A549 (cell line): ENCODE results near the gene HOXD11. TPM values are rescaled to one million over a fixed set of nuclear protein-coding genes. Genes with fewer than 3 reads are reported as not detected.

Experiments
- ATAC-seq, 2 experiments: fragments of 200-7000 bp in 1 of 2; fragments of >200 bp in 1 of 2; cut with Nextera tagmentation in 1 of 2; cut with Tn5 transposase in 1 of 2; 3 replicates each; pipeline versions ENCODE4 v1.8.0 to v1.9.1; 2018 to 2020; ENCODE audit warnings: mild to moderate bottlenecking in 1 of 2, moderate library complexity in 1 of 2
- CTCF ChIA-PET: fragments of 300-600 bp; sonication (Branson Sonifier 250); formaldehyde crosslinking; extraction: SDS; loops from one replicate; lab custom pipeline; 2021; ENCODE audit warnings: antibody characterized with exemption, inconsistent platforms; lab: Yijun Ruan, JAX
- POLR2A ChIA-PET: fragments of 350-600 bp; formaldehyde crosslinking; extraction: SDS; loops from one replicate; lab custom pipeline; 2021; ENCODE audit warnings: antibody characterized with exemption, inconsistent platforms; lab: Yijun Ruan, JAX
- DNase-seq, 2 experiments: peaks; one replicate each; pipeline versions ENCODE4 v3.0.0 to v3.0.0-alpha.2; 2011 to 2016; ENCODE audit warnings: low read depth in 1 of 2, low spot score in 1 of 2
- FAIRE-seq: peaks from 2 replicates; lab custom pipeline; 2011; peaks lifted over from hg19 to GRCh38; lab: Jason Lieb, UNC
- H3K27ac ChIP-seq, 2 experiments: fragments of >200 bp; sonication (Bioruptor Twin); formaldehyde crosslinking; 3 replicates each; pipeline ENCODE4 v1.5.1; 2016 to 2017
- H3K4me1 ChIP-seq: fragments of >200 bp; sonication (Bioruptor Twin); formaldehyde crosslinking; 3 replicates; pipeline ENCODE4 v1.6.1; 2016
- H3K4me2 ChIP-seq: fragments of >200 bp; sonication (Bioruptor Twin); formaldehyde crosslinking; 3 replicates; pipeline ENCODE4 v1.6.1; 2016
- H3K4me3 ChIP-seq: fragments of >200 bp; sonication (Bioruptor Twin); formaldehyde crosslinking; 3 replicates; pipeline ENCODE4 v1.5.1; 2016
- H3K9me3 ChIP-seq: fragments of >200 bp; sonication (Bioruptor Twin); formaldehyde crosslinking; 3 replicates; pipeline ENCODE4 v1.6.1; 2016
- CBX2 ChIP-seq: fragments of 200-600 bp; sonication (generic); IDR thresholded peaks from 2 replicates; pipeline ENCODE4 v1.6.1; 2016; ENCODE audit warnings: low read depth, mild to moderate bottlenecking, borderline replicate concordance
- CBX8 ChIP-seq: fragments of 200-600 bp; sonication (generic); IDR thresholded peaks from 2 replicates; pipeline ENCODE4 v1.6.1; 2016
- CHD4 ChIP-seq: fragments of 200-600 bp; sonication (generic); IDR thresholded peaks from 2 replicates; pipeline ENCODE4 v1.6.1; 2016; ENCODE audit warnings: antibody characterized with exemption, mild to moderate bottlenecking, borderline replicate concordance
- CTCF ChIP-seq: fragments of >200 bp; sonication (Bioruptor Twin); formaldehyde crosslinking; IDR thresholded peaks from 3 replicates; pipeline ENCODE4 v1.5.1; 2016
- FOSB ChIP-seq: fragments of 250-450 bp; sonication (Bioruptor Pico); IDR thresholded peaks from 2 replicates; pipeline ENCODE4 v1.5.0; 2020; ENCODE audit warnings: mild to moderate bottlenecking, moderate library complexity
- FOSL2 ChIP-seq, 2 experiments: fragments of 450-650 bp in 1 of 2; fragments of >200 bp in 1 of 2; sonication (Bioruptor Twin) in 1 of 2; formaldehyde crosslinking; IDR thresholded peaks; 2 replicates each; pipeline versions ENCODE4 v1.5.0 to v1.6.1; 2016 to 2020; ENCODE audit warnings: mild to moderate bottlenecking in 1 of 2, moderate library complexity in 1 of 2
- FOXS1 ChIP-seq: fragments of 250-450 bp; sonication (Bioruptor Pico); IDR thresholded peaks from 2 replicates; pipeline ENCODE4 v1.5.0; 2020; ENCODE audit warnings: mild to moderate bottlenecking, moderate library complexity
- GATA3 ChIP-seq: IDR thresholded peaks from 2 replicates; pipeline ENCODE4 v1.6.1; 2012; ENCODE audit warnings: borderline replicate concordance
- HDAC2 ChIP-seq: fragments of 200-600 bp; sonication (generic); IDR thresholded peaks from 2 replicates; pipeline ENCODE4 v1.6.1; 2016
- HMGXB4 ChIP-seq: fragments of 250-450 bp; sonication (Bioruptor Pico); IDR thresholded peaks from 2 replicates; pipeline ENCODE4 v1.5.0; 2021; ENCODE audit warnings: mild to moderate bottlenecking, moderate library complexity, borderline replicate concordance
- HOXB5 ChIP-seq: fragments of 250-450 bp; sonication (Bioruptor Pico); IDR thresholded peaks from 2 replicates; pipeline ENCODE4 v1.5.0; 2020; ENCODE audit warnings: mild to moderate bottlenecking, moderate library complexity
- JUN ChIP-seq, 2 experiments: fragments of >200 bp; sonication (Bioruptor Twin); formaldehyde crosslinking; IDR thresholded peaks; 2 replicates in 1 of 2; 3 replicates in 1 of 2; pipeline ENCODE4 v1.6.1; 2016 to 2017
- KDM5A ChIP-seq: fragments of 200-600 bp; sonication (generic); IDR thresholded peaks from 2 replicates; pipeline ENCODE4 v1.6.1; 2016; ENCODE audit warnings: antibody characterized with exemption, mild to moderate bottlenecking
- MAX ChIP-seq: IDR thresholded peaks from 2 replicates; pipeline ENCODE4 v1.6.1; 2012
- NFE2L2 ChIP-seq: fragments of 150-350 bp; conservative IDR thresholded peaks from 2 replicates; pipeline ENCODE4 v1.6.1; 2014; ENCODE audit warnings: low read length
- NPAS2 ChIP-seq: fragments of 250-450 bp; sonication (Bioruptor Pico); IDR thresholded peaks from 2 replicates; pipeline ENCODE4 v1.8.0; 2022; ENCODE audit warnings: mild to moderate bottlenecking, moderate library complexity, borderline replicate concordance
- NR3C1 ChIP-seq: fragments of >200 bp; sonication (Bioruptor Twin); formaldehyde crosslinking; IDR thresholded peaks from 3 replicates; pipeline ENCODE4 v1.6.1; 2017
- PBX3 ChIP-seq: IDR thresholded peaks from 2 replicates; pipeline ENCODE4 v1.6.1; 2012
- POLR2AphosphoS2 ChIP-seq: conservative IDR thresholded peaks from 2 replicates; pipeline ENCODE4 v1.6.1; 2012; ENCODE audit warnings: low read length, improper control_type of control experiment, inconsistent platforms
- RARB ChIP-seq: fragments of 250-450 bp; sonication (Bioruptor Pico); IDR thresholded peaks from 2 replicates; pipeline ENCODE4 v1.8.0; 2021; ENCODE audit warnings: mild to moderate bottlenecking, moderate library complexity
- RCOR1 ChIP-seq: fragments of 150-350 bp; IDR thresholded peaks from 2 replicates; pipeline ENCODE4 v1.6.1; 2014; ENCODE audit warnings: antibody characterized with exemption, low read length, low read depth
- RFX5 ChIP-seq: fragments of 450-650 bp; IDR thresholded peaks from 2 replicates; pipeline ENCODE4 v1.7.1; 2014; ENCODE audit warnings: antibody characterized with exemption, mild to moderate bottlenecking, moderate library complexity
- SMC3 ChIP-seq: fragments of >200 bp; sonication (Bioruptor Twin); formaldehyde crosslinking; IDR thresholded peaks from 3 replicates; pipeline ENCODE4 v1.6.1; 2018; ENCODE audit warnings: inconsistent platforms
- USF2 ChIP-seq: fragments of 450-650 bp; IDR thresholded peaks from 2 replicates; pipeline ENCODE4 v1.6.1; 2014; ENCODE audit warnings: antibody characterized with exemption
- ZC3H11A ChIP-seq: fragments of 450-650 bp; IDR thresholded peaks from 2 replicates; pipeline ENCODE4 v1.6.1; 2014; ENCODE audit warnings: antibody characterized with exemption, mild to moderate bottlenecking
- ZFP36 ChIP-seq: fragments of 450-650 bp; IDR thresholded peaks from 2 replicates; pipeline ENCODE4 v1.6.1; 2014; ENCODE audit warnings: borderline replicate concordance; ENCODE audit not compliant: partially characterized antibody
- ZSCAN20 ChIP-seq: fragments of 250-450 bp; sonication (Bioruptor Pico); IDR thresholded peaks from 2 replicates; pipeline ENCODE4 v1.8.0; 2022; ENCODE audit warnings: mild to moderate bottlenecking, moderate library complexity
- WGBS: methylation state at CpG from one replicate; pipeline ENCODE4 v1.1.6; 2017; ENCODE audit errors: missing lambda C conversion rate; 5-methylcytosine and 5-hydroxymethylcytosine counted together
- polyA plus RNA-seq, 4 experiments: library from polyadenylated mRNA; depleted of rRNA in 3 of 4; stranded (reverse); fragments of >200 nt; fragmentation: RNase III in 1 of 4; extraction: RNeasy Plus Mini Kit Qiagen cat#74134 plus additional on column Dnase treatment in 1 of 4; gene quantifications; 2 replicates in 3 of 4; 3 replicates in 1 of 4; pipeline ENCODE4 v1.2.3, GENCODE V29; 2011 to 2017

Gene HOXD11
- polyA plus RNA-seq, 2 of the 4 experiments (the other 2 are of a cell fraction), result 2.6 to 4.8 TPM

GRCh38 chr2:176081376-176081836 is 25.7 kb upstream of the HOXD11 start:
- ChIA-PET CTCF (interaction anchor here (0.6 to 5.5 kb wide), 11 partner anchors 7 to 824 kb away, joined by 3 to 57 read pairs (median 8); no protein-coding TSS in a partner anchor), POLR2A (no interaction called here)
- no peak for FAIRE-seq
- DNase-seq, result no peak
- TF ChIP-seq KDM5A (no peak), CBX2 (no peak), CTCF (no peak), RFX5 (no peak)
- WGBS, result 61% methylated on average over 17 of the region's 17 CpGs
- Histone ChIP-seq H3K9me3 (peaks cover 10% of the 10 kb centered on the region), H3K4me3 (no peak overlapping the region), H3K4me1 (peaks cover 13% of the 10 kb centered on the region; the same call in 2 of the 3 replicates), H3K27ac (no peak overlapping the region), H3K4me2 (no peak overlapping the region)
- ATAC-seq, result no peak

GRCh38 chr2:176081837-176082524 is 25.1 kb upstream of the HOXD11 start:
- TF ChIP-seq JUN (IDR thresholded peaks at IDR 0.05) (no peak), HMGXB4 (CRISPR knock-in tag) (no peak), ZC3H11A (no peak), MAX (no peak), SMC3 (no peak), CHD4 (no peak), ZFP36 (no peak), NR3C1 (no peak), RARB (no peak), RCOR1 (no peak), ZSCAN20 (CRISPR knock-in tag) (no peak), FOSL2 (IDR thresholded peaks at IDR 0.05) (no peak), FOSL2 (CRISPR knock-in tag; IDR thresholded peaks at IDR 0.05) (no peak)
- Histone ChIP-seq H3K4me1 (peaks cover 13% of the 10 kb centered on the region; the same call in 2 of the 3 replicates), H3K4me2 (no peak overlapping the region), H3K27ac (no peak overlapping the region), H3K9me3 (peaks cover 10% of the 10 kb centered on the region), H3K4me3 (no peak overlapping the region)
- ChIA-PET POLR2A (no interaction called here), CTCF (interaction anchor here (3.2 to 5.5 kb wide), 2 partner anchors 15 to 391 kb away, joined by 20 to 57 read pairs; no protein-coding TSS in a partner anchor)
- FAIRE-seq (no peak), ATAC-seq (no peak), DNase-seq (no peak)
- WGBS, result 84% methylated on average over 53 of the region's 62 CpGs

GRCh38 chr2:176082525-176082823 is 24.6 kb upstream of the HOXD11 start:
- H3K4me3 ChIP-seq, result no peak overlapping the region
- ChIA-PET POLR2A (no interaction called here), CTCF (interaction anchor here (5.5 kb wide), 1 partner anchor 15 kb away, joined by 57 read pairs; no protein-coding TSS in a partner anchor)
- DNase-seq, result no peak
- no peak for FAIRE-seq
- H3K4me2 ChIP-seq, result no peak overlapping the region
- ATAC-seq, result no peak
- WGBS, result 69% methylated on average over 10 of the region's 10 CpGs
- peaks cover 13% of the 10 kb centered on the region; the same call in 2 of the 3 replicates for H3K4me1 ChIP-seq
- TF ChIP-seq FOSB (CRISPR knock-in tag), result no peak
- no peak for TF ChIP-seq NFE2L2
- TF ChIP-seq HDAC2, result no peak
- no peak for TF ChIP-seq GATA3
- no peak for TF ChIP-seq PBX3
- no peak for TF ChIP-seq POLR2AphosphoS2
- no peak for TF ChIP-seq USF2
- no peak for TF ChIP-seq NPAS2
- TF ChIP-seq FOSL2 (IDR thresholded peaks at IDR 0.05), result no peak
- TF ChIP-seq FOSL2 (CRISPR knock-in tag; IDR thresholded peaks at IDR 0.05), result no peak
- no peak for TF ChIP-seq CTCF
- TF ChIP-seq FOXS1 (CRISPR knock-in tag), result no peak
- no peak for TF ChIP-seq HOXB5 (CRISPR knock-in tag)
- TF ChIP-seq RCOR1, result no peak
- no peak for TF ChIP-seq CBX8
- H3K27ac ChIP-seq, result no peak overlapping the region
- H3K9me3 ChIP-seq, result peaks cover 10% of the 10 kb centered on the region
